H1 (cell line): ENCODE data around the gene USH1G. TPM values are rescaled to one million over a fixed set of nuclear protein-coding genes. Genes with fewer than 3 reads are reported as not detected.

Experiments used
- CTCF ChIA-PET: fragments of 300-600 bp; sonication (Branson Sonifier 250); formaldehyde crosslinking; loops from one replicate; lab custom pipeline; 2021; ENCODE audit not compliant: partially characterized antibody; lab: Charles Lee
- POLR2A ChIA-PET: fragments of 300-600 bp; sonication (Branson Sonifier 250); formaldehyde crosslinking; loops from one replicate; lab custom pipeline; 2021; ENCODE audit warnings: inconsistent platforms; ENCODE audit not compliant: partially characterized antibody; lab: Charles Lee
- DNase-seq, 2 experiments: peaks; one replicate each; pipeline versions ENCODE4 v3.0.0 to v3.0.0-alpha.2; 2010 to 2022; ENCODE audit warnings: low spot score in 2 of 2, low read depth in 1 of 2, mixed read lengths in 1 of 2
- FAIRE-seq: peaks from 2 replicates; lab custom pipeline; 2011; peaks lifted over from hg19 to GRCh38; lab: Jason Lieb, UNC
- H2AFZ ChIP-seq: 2 replicates; pipeline ENCODE4 v1.8.1; 2012; ENCODE audit warnings: low read length, inconsistent platforms
- H2AK5ac ChIP-seq: 2 replicates; pipeline ENCODE4 v1.6.1; 2013; ENCODE audit warnings: low read depth, low read length
- H2BK120ac ChIP-seq: replicated peaks from 2 replicates; pipeline ENCODE3; 2013; ENCODE audit warnings: low read depth, low read length, inconsistent platforms
- H2BK12ac ChIP-seq: 2 replicates; pipeline ENCODE4 v1.6.1; 2013; ENCODE audit warnings: low read depth, low read length
- H2BK15ac ChIP-seq: 2 replicates; pipeline ENCODE4 v1.6.1; 2013; ENCODE audit warnings: low read length
- H2BK20ac ChIP-seq: 2 replicates; pipeline ENCODE4 v1.6.1; 2013; ENCODE audit warnings: low read length
- H2BK5ac ChIP-seq: 2 replicates; pipeline ENCODE4 v1.6.1; 2013; ENCODE audit warnings: low read depth, low read length
- H3K14ac ChIP-seq: 2 replicates; pipeline ENCODE4 v1.6.1; 2013; ENCODE audit warnings: inconsistent platforms; ENCODE audit not compliant: insufficient read length
- H3K18ac ChIP-seq: 2 replicates; pipeline ENCODE4 v1.6.1; 2013; ENCODE audit warnings: low read length; ENCODE audit errors: extremely low read depth
- H3K23ac ChIP-seq: 2 replicates; pipeline ENCODE4 v1.6.1; 2013; ENCODE audit warnings: inconsistent platforms; ENCODE audit not compliant: insufficient read length
- H3K23me2 ChIP-seq: 2 replicates; pipeline ENCODE4 v1.6.1; 2013; ENCODE audit warnings: low read depth, low read length
- H3K27ac ChIP-seq: 2 replicates; pipeline ENCODE4 v1.6.1; 2011; ENCODE audit warnings: low read depth, low read length, inconsistent platforms
- H3K27me3 ChIP-seq, 4 experiments: replicated peaks in 1 of 4; 1 replicate in 1 of 4; 2 replicates in 3 of 4; pipeline versions ENCODE4 v1.6.1 to v1.8.1; 2011 to 2013; ENCODE audit warnings: low read length in 3 of 4, mild to moderate bottlenecking in 3 of 4, inconsistent platforms in 2 of 4, mixed read lengths in 2 of 4, moderate library complexity in 1 of 4; ENCODE audit not compliant: control insufficient read depth in 3 of 4, insufficient read depth in 3 of 4; ENCODE audit errors: extremely low read depth in 1 of 4
- H3K36me3 ChIP-seq, 4 experiments: 2 replicates each; pipeline versions ENCODE4 v1.6.1 to v1.8.1; 2011 to 2013; ENCODE audit warnings: mild to moderate bottlenecking in 4 of 4, low read length in 3 of 4, moderate library complexity in 2 of 4, control low read depth in 1 of 4, inconsistent platforms in 1 of 4; ENCODE audit not compliant: insufficient read depth in 4 of 4, control insufficient read depth in 2 of 4
- H3K4ac ChIP-seq: replicated peaks from 2 replicates; pipeline ENCODE3; 2013; ENCODE audit warnings: low read length, low read depth, mixed read lengths, inconsistent platforms; ENCODE audit not compliant: insufficient read length
- H3K4me1 ChIP-seq, 4 experiments: replicated peaks in 1 of 4; 1 replicate in 1 of 4; 2 replicates in 3 of 4; pipeline versions ENCODE4 v1.6.1 to v1.8.1; 2011 to 2013; ENCODE audit warnings: low read length in 3 of 4, inconsistent platforms in 2 of 4, mixed read lengths in 1 of 4; ENCODE audit not compliant: insufficient read depth in 4 of 4, control insufficient read depth in 3 of 4
- H3K4me2 ChIP-seq, 2 experiments: 2 replicates each; pipeline versions ENCODE4 v1.6.1 to v1.8.1; 2011 to 2013; ENCODE audit warnings: low read depth in 2 of 2, low read length in 2 of 2, control low read depth in 1 of 2, inconsistent platforms in 1 of 2, mild to moderate bottlenecking in 1 of 2; ENCODE audit not compliant: insufficient read depth in 1 of 2
- H3K4me3 ChIP-seq, 4 experiments: fragments of 200-600, 300-600 bp in 1 of 4; sonication (generic), shearing (Covaris generic), sonication (Bioruptor Twin) in 1 of 4; 2 replicates each; pipeline versions ENCODE4 v1.5.1 to v1.8.1; 2011 to 2016; ENCODE audit warnings: low read length in 4 of 4, low read depth in 3 of 4, control low read depth in 2 of 4, inconsistent platforms in 2 of 4, mild to moderate bottlenecking in 2 of 4, mixed read lengths in 1 of 4, moderate library complexity in 1 of 4; ENCODE audit not compliant: insufficient read depth in 2 of 4; ENCODE audit errors: extremely low read depth in 1 of 4
- H3K56ac ChIP-seq: replicated peaks from 2 replicates; pipeline ENCODE3; 2013; ENCODE audit warnings: low read depth, mild to moderate bottlenecking, mixed read lengths, low read length, inconsistent platforms; ENCODE audit not compliant: insufficient read length
- H3K79me1 ChIP-seq: 2 replicates; pipeline ENCODE4 v1.6.1; 2013; ENCODE audit warnings: low read depth, low read length, control low read depth
- H3K79me2 ChIP-seq, 2 experiments: 2 replicates each; pipeline versions ENCODE4 v1.6.1 to v1.8.1; 2012 to 2013; ENCODE audit warnings: low read length in 2 of 2, mild to moderate bottlenecking in 2 of 2, inconsistent platforms in 1 of 2; ENCODE audit not compliant: insufficient read depth in 2 of 2, control insufficient read depth in 1 of 2
- H3K9ac ChIP-seq, 4 experiments: replicated peaks in 1 of 4; 1 replicate in 1 of 4; 2 replicates in 3 of 4; pipeline versions ENCODE4 v1.6.1 to v1.8.1; 2011 to 2013; ENCODE audit warnings: low read depth in 3 of 4, low read length in 3 of 4, control low read depth in 2 of 4, mild to moderate bottlenecking in 2 of 4, moderate library complexity in 2 of 4, inconsistent platforms in 1 of 4; ENCODE audit errors: extremely low read depth in 1 of 4
- H3K9me3 ChIP-seq, 2 experiments: 2 replicates each; pipeline versions ENCODE4 v1.6.1 to v1.8.1; 2012 to 2013; ENCODE audit warnings: mild to moderate bottlenecking in 2 of 2, moderate library complexity in 2 of 2, control low read depth in 1 of 2, inconsistent platforms in 1 of 2, low read depth in 1 of 2, low read length in 1 of 2, mixed read lengths in 1 of 2; ENCODE audit not compliant: insufficient read depth in 2 of 2
- H4K20me1 ChIP-seq, 2 experiments: replicated peaks in 1 of 2; 2 replicates each; pipeline versions ENCODE3 to v1.8.1; 2011 to 2013; ENCODE audit warnings: inconsistent platforms in 2 of 2, low read length in 2 of 2, mild to moderate bottlenecking in 1 of 2; ENCODE audit not compliant: insufficient read depth in 2 of 2, control insufficient read depth in 1 of 2
- H4K5ac ChIP-seq: 2 replicates; pipeline ENCODE4 v1.6.1; 2013; ENCODE audit warnings: low read length, low read depth, mixed read lengths, inconsistent platforms; ENCODE audit not compliant: insufficient read length
- H4K8ac ChIP-seq: 2 replicates; pipeline ENCODE4 v1.8.0; 2013; ENCODE audit warnings: mild to moderate bottlenecking, moderate library complexity, low read length, inconsistent platforms; ENCODE audit not compliant: insufficient read depth; ENCODE audit errors: extremely low read depth
- H4K91ac ChIP-seq: replicated peaks from 2 replicates; pipeline ENCODE3; 2013; ENCODE audit warnings: low read length, mixed read lengths, inconsistent platforms; ENCODE audit not compliant: insufficient read length
- WGBS, 2 experiments: shearing (Covaris generic) in 1 of 2; methylation state at CpG; one replicate each; pipeline versions ENCODE4 v1.1.6 to v1.1.7; 2013 to 2015; ENCODE audit warnings: low lambda C conversion rate in 2 of 2, mixed read lengths in 2 of 2, inconsistent platforms in 1 of 2, low coverage in 1 of 2, missing lambda C conversion rate in 1 of 2; ENCODE audit not compliant: insufficient replicate concordance in 2 of 2, insufficient coverage in 1 of 2, insufficient read length in 1 of 2; ENCODE audit errors: extremely low coverage in 1 of 2, missing lambda C conversion rate in 1 of 2; 5-methylcytosine and 5-hydroxymethylcytosine counted together
- polyA plus RNA-seq, 7 experiments: library from polyadenylated mRNA; depleted of rRNA in 3 of 7; stranded (reverse) in 5 of 7; unstranded in 2 of 7; fragments of >200 nt in 5 of 7; fragments of 200-250 nt in 2 of 7; gene quantifications; 1 replicate in 5 of 7; 2 replicates in 1 of 7; 4 replicates in 1 of 7; pipeline versions ENCODE4 v1.2.1 to v1.2.3, GENCODE V29; 2011 to 2013; ENCODE audit warnings: missing spikeins in 2 of 7, mixed read lengths in 2 of 7
- total RNA-seq: library from RNA; stranded (reverse); fragmentation: NEBNext Ultra II Directional; extraction: Animal tissue kit (Norgen Biotek cat#: 25700); gene quantifications from 2 replicates; pipeline ENCODE4 v1.2.1, GENCODE V29; 2021

USH1G gene
- total and polyA plus RNA-seq, 2 of the 8 experiments (the other 6 are each of a cell fraction or from before 2014, with no cell fraction given) = 1.6 to 4.3 TPM

DNA sequence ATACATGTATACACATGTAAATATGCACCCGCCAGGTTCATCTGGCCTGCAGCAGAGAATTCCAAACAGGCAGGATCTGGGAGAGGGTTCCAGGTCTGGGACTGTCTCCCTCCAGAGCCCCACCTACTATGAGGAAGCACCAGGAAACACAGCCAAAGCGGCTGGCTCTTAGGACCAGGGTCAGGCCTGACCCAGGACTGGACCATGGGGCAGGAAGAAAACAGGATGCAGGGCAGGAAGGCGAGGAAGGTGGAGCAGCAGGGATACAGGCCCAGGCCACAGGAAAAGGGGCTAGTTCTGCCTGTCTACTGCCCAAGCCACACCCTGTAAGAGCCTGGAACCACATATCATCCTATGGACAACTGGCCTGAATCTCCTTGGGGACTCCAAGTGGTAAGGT lies 47.3 kb upstream of the USH1G start:
- H3K4ac ChIP-seq = no peak overlapping the region
- FAIRE-seq = no peak
- peaks cover 0 to 15% (median 9%) of the 10 kb centered on the region in 4 experiments; a peak in 6 of 7 replicates for H3K4me1 ChIP-seq
- ChIA-PET CTCF (interaction anchor here (0.7 to 19.8 kb wide), 5 partner anchors 8 to 721 kb away, joined by 4 to 345 read pairs (median 17); partner anchors contain the start of gene MRPL58), POLR2A (interaction anchor here (1.1 to 6.5 kb wide), 3 partner anchors 9 to 41 kb away, joined by 3 to 48 read pairs (median 4); partner anchors contain the start of gene MRPL58)
- no peak overlapping the region for H2AK5ac ChIP-seq
- peaks cover 10% of the 10 kb centered on the region; the same call in 1 of the 2 replicates for H3K23me2 ChIP-seq
- no peak overlapping the region for H3K4me2 ChIP-seq
- no peak overlapping the region for H4K8ac ChIP-seq
- 84% methylated on average over 3 of the region's 3 CpGs; no CpG with 5 or more reads in 1 of the 2 experiments for WGBS, 2 experiments
- H3K27ac ChIP-seq = no peak overlapping the region
- H3K18ac ChIP-seq = no peak overlapping the region
- no peak overlapping the region for H2BK120ac ChIP-seq
- H4K5ac ChIP-seq = no peak overlapping the region
- H2BK5ac ChIP-seq = no peak overlapping the region
- H3K36me3 ChIP-seq = no peaks in the 10 kb centered on the region
- no peak for DNase-seq
- H2BK12ac ChIP-seq = no peak overlapping the region
- H3K27me3 ChIP-seq = peaks cover 17 to 41% (median 36%) of the 10 kb centered on the region in 4 experiments
- H2BK15ac ChIP-seq = no peak overlapping the region
- no peaks in the 10 kb centered on the region for H4K20me1 ChIP-seq
- no peak overlapping the region; a peak in 1 of 7 replicates for H3K9ac ChIP-seq
- no peak overlapping the region for H3K4me3 ChIP-seq
- H3K79me2 ChIP-seq = no peaks in the 10 kb centered on the region
- no peaks in the 10 kb centered on the region for H3K9me3 ChIP-seq
- no peaks in the 10 kb centered on the region for H3K79me1 ChIP-seq
- no peak overlapping the region for H3K23ac ChIP-seq
- no peak overlapping the region for H4K91ac ChIP-seq
- H3K14ac ChIP-seq = no peak overlapping the region
- no peak overlapping the region for H2AFZ ChIP-seq
- no peak overlapping the region for H3K56ac ChIP-seq
- H2BK20ac ChIP-seq = no peak overlapping the region
